ENCODE measurements around the gene EPHA6.

The EPHA6 gene

GRCh38 chr3:97389936-97390335 is 575.5 kb downstream of the EPHA6 start:
- TF ChIP-seq CTCF (IDR thresholded peaks at IDR 0.05; ENCODE audit: borderline replicate concordance, insufficient read depth, low read depth, low read length): no peak
- H3K4me3 ChIP-seq (ENCODE audit: low read depth, low read length): no peak overlapping the region

GRCh38 chr3:97391167-97391566 is 576.8 kb downstream of the EPHA6 start:
- no peak overlapping the region for H3K4me3 ChIP-seq (ENCODE audit: low read depth, low read length)

GRCh38 chr3:97409612-97410011 is 595.2 kb downstream of the EPHA6 start:
- no peak for TF ChIP-seq CTCF (IDR thresholded peaks at IDR 0.05; ENCODE audit: borderline replicate concordance, insufficient read depth, low read depth, low read length)
- H3K4me3 ChIP-seq (ENCODE audit: low read depth, low read length): no peak overlapping the region

More at GRCh38 chr3:97391167-97391566, 576.8 kb downstream of the EPHA6 start:
- no peak for TF ChIP-seq CTCF (IDR thresholded peaks at IDR 0.05; ENCODE audit: borderline replicate concordance, insufficient read depth, low read depth, low read length)

GRCh38 chr3:97421565-97421964 is 607.2 kb downstream of the EPHA6 start:
- TF ChIP-seq CTCF (IDR thresholded peaks at IDR 0.05; ENCODE audit: borderline replicate concordance, insufficient read depth, low read depth, low read length): no peak
- no peak overlapping the region for H3K4me3 ChIP-seq (ENCODE audit: low read depth, low read length)

GRCh38 chr3:97425002-97425401 is 610.6 kb downstream of the EPHA6 start:
- no peak for TF ChIP-seq CTCF (IDR thresholded peaks at IDR 0.05; ENCODE audit: borderline replicate concordance, insufficient read depth, low read depth, low read length)
- H3K4me3 ChIP-seq (ENCODE audit: low read depth, low read length): no peak overlapping the region

- no peak for TF ChIP-seq CTCF (IDR thresholded peaks at IDR 0.05; ENCODE audit: borderline replicate concordance, insufficient read depth, low read depth, low read length)
- H3K4me3 ChIP-seq (ENCODE audit: low read depth, low read length): no peak overlapping the region
Measured at GRCh38 chr3:97430601-97431000, 616.2 kb downstream of the EPHA6 start.

- no peak overlapping the region for H3K4me3 ChIP-seq (ENCODE audit: low read depth, low read length)
- TF ChIP-seq CTCF (IDR thresholded peaks at IDR 0.05; ENCODE audit: borderline replicate concordance, insufficient read depth, low read depth, low read length): no peak
Measured at GRCh38 chr3:97432914-97433313, 618.5 kb downstream of the EPHA6 start.

Measured in GM12875 (cell line).